PC-9 (cell line): ENCODE data around the gene DPP7. TPM values are rescaled to one million over a fixed set of nuclear protein-coding genes. Genes with fewer than 3 reads are reported as not detected.
"Not testable (repeated sequence)": the region's sequence is repeated elsewhere in the genome, so short reads cannot be mapped to it uniquely, and the experiment has no call there.

Experiments
- BruUV-seq: library from RNA; stranded (reverse); fragments of 400-500 nt; replicated peaks from 2 replicates; lab custom pipeline; 2021; lab: Mats Ljungman, UMichigan
- CTCF ChIA-PET: fragments of 300-600 bp; sonication (Branson Sonifier 250); formaldehyde crosslinking; loops from one replicate; lab custom pipeline; 2022; ENCODE audit warnings: antibody characterized with exemption; lab: Charles Lee
- POLR2A ChIA-PET: fragments of 300-600 bp; sonication (Branson Sonifier 250); formaldehyde crosslinking; loops from one replicate; lab custom pipeline; 2022; ENCODE audit warnings: antibody characterized with exemption; ENCODE audit not compliant: unreplicated experiment; lab: Charles Lee
- DNase-seq, 2 experiments: peaks; one replicate each; pipeline versions ENCODE4 v3.0.0 to v3.0.0-alpha.2; 2015 to 2022; ENCODE audit warnings: mixed read lengths in 1 of 2
- H2AFZ ChIP-seq: fragments of 200-600 bp; sonication (generic); 2 replicates; pipeline ENCODE4 v1.8.1; 2017; ENCODE audit warnings: antibody characterized with exemption
- H3F3A ChIP-seq: fragments of 200-600 bp; sonication (generic); 2 replicates; pipeline ENCODE4 v1.8.1; 2017; ENCODE audit warnings: antibody characterized with exemption, mild to moderate bottlenecking, low read depth; ENCODE audit not compliant: insufficient read depth
- H3K27ac ChIP-seq: fragments of 200-600 bp; sonication (generic); 2 replicates; pipeline ENCODE4 v1.6.1; 2016; ENCODE audit warnings: mixed run types
- H3K27me3 ChIP-seq: fragments of 200-600 bp; sonication (generic); 2 replicates; pipeline ENCODE4 v1.6.1; 2016; ENCODE audit warnings: low read depth, mixed run types; ENCODE audit not compliant: insufficient read depth
- H3K36me3 ChIP-seq: fragments of 200-600 bp; sonication (generic); 2 replicates; pipeline ENCODE4 v1.6.1; 2016; ENCODE audit warnings: low read depth, mixed run types
- H3K4me1 ChIP-seq: fragments of 200-600 bp; sonication (generic); replicated peaks from 2 replicates; pipeline ENCODE4 v1.6.1; 2016; ENCODE audit warnings: mixed run types; ENCODE audit not compliant: insufficient read depth
- H3K4me2 ChIP-seq: fragments of 200-600 bp; sonication (generic); 2 replicates; pipeline ENCODE4 v1.6.1; 2017; ENCODE audit warnings: mixed run types
- H3K4me3 ChIP-seq: fragments of 200-600 bp; sonication (generic); 2 replicates; pipeline ENCODE4 v1.6.1; 2016; ENCODE audit warnings: mixed run types
- H3K79me2 ChIP-seq: fragments of 200-600 bp; sonication (generic); 2 replicates; pipeline ENCODE4 v1.6.1; 2017; ENCODE audit warnings: low read depth, mixed run types
- H3K9me2 ChIP-seq: fragments of 200-600 bp; sonication (generic); 2 replicates; pipeline ENCODE4 v1.8.1; 2017; ENCODE audit warnings: mild to moderate bottlenecking; ENCODE audit not compliant: insufficient read depth
- H3K9me3 ChIP-seq: fragments of 200-600 bp; sonication (generic); 2 replicates; pipeline ENCODE4 v1.8.1; 2016; ENCODE audit warnings: low read depth; ENCODE audit not compliant: insufficient read depth
- H4K20me1 ChIP-seq: fragments of 200-600 bp; sonication (generic); 2 replicates; pipeline ENCODE4 v1.8.1; 2017; ENCODE audit not compliant: insufficient read depth
- CTCF ChIP-seq: fragments of 200-600 bp; sonication (generic); conservative IDR thresholded peaks from 2 replicates; pipeline ENCODE4 v1.6.1; 2017; ENCODE audit warnings: mixed run types, antibody characterized with exemption, mild to moderate bottlenecking, moderate library complexity
- EZH2 ChIP-seq: fragments of 200-600 bp; sonication (generic); IDR thresholded peaks from 2 replicates; pipeline ENCODE4 v1.8.0; 2017; ENCODE audit warnings: antibody characterized with exemption, low read depth
- intact Hi-C: fragments of 100-400 bp; cut with micrococcal nuclease; formaldehyde crosslinking; loops from one replicate; pipeline ENCODE4 v1.10.0; 2022; ENCODE audit not compliant: unreplicated experiment
- total RNA-seq: library from RNA; stranded (reverse); gene quantifications from 2 replicates; pipeline ENCODE4 v1.2.3, GENCODE V29; 2021

Gene DPP7
- total RNA-seq, 1 experiment from 2014 or later, result 104 TPM

- CTCF ChIA-PET, result no interaction called here
- no peaks in the 10 kb centered on the region for H3K9me3 ChIP-seq
- POLR2A ChIA-PET, result no interaction called here
- H3F3A ChIP-seq, result peaks cover 20% of the 10 kb centered on the region; the same call in 1 of the 2 replicates
- peaks cover 14% of the 10 kb centered on the region; the same call in 1 of the 2 replicates for H3K27me3 ChIP-seq
- no peaks in the 10 kb centered on the region for H4K20me1 ChIP-seq
- no peak overlapping the region for H3K4me3 ChIP-seq
- no peaks in the 10 kb centered on the region for H3K4me1 ChIP-seq
- no peaks in the 10 kb centered on the region for H3K9me2 ChIP-seq
- TF ChIP-seq EZH2 (no peak), CTCF (no peak)
- intact Hi-C loops, result no loop called here
- no TSS peak for BruUV-seq
- DNase-seq, result no peak
- H3K27ac ChIP-seq, result no peak overlapping the region
- no peak overlapping the region for H2AFZ ChIP-seq
- no peak overlapping the region for H3K4me2 ChIP-seq
- no peaks in the 10 kb centered on the region for H3K79me2 ChIP-seq
- H3K36me3 ChIP-seq, result no peaks in the 10 kb centered on the region
Measured at GRCh38 chr9:137136261-137136880, 21.8 kb upstream of the DPP7 start.

GRCh38 chr9:137135154-137135553 lies 20.6 kb upstream of the DPP7 start:
- H3K79me2 ChIP-seq, H3K36me3 ChIP-seq, DNase-seq, H4K20me1 ChIP-seq, H2AFZ ChIP-seq, H3K9me2 ChIP-seq, H3K27ac ChIP-seq, intact Hi-C loops, H3K4me2 ChIP-seq, H3K4me1 ChIP-seq, H3K4me3 ChIP-seq, H3K27me3 ChIP-seq, H3K9me3 ChIP-seq, BruUV-seq: not testable (repeated sequence)
- H3F3A ChIP-seq, result peaks cover 20% of the 10 kb centered on the region; the same call in 1 of the 2 replicates
- ChIA-PET CTCF (interaction anchor here (0.6 kb wide), 1 partner anchor 19 kb away, joined by 11 read pairs; no protein-coding TSS in a partner anchor), POLR2A (interaction anchor here (0.6 kb wide), 3 partner anchors 8 to 468 kb away, joined by 8 to 11 read pairs (median 9); no protein-coding TSS in a partner anchor)

GRCh38 chr9:137134191-137134590 lies 19.7 kb upstream of the DPP7 start:
- peaks cover 6% of the 10 kb centered on the region for H3K4me1 ChIP-seq
- no peak overlapping the region for H3K4me3 ChIP-seq
- no peak for TF ChIP-seq EZH2
- H3K9me2 ChIP-seq, result no peaks in the 10 kb centered on the region
- no peak overlapping the region for H2AFZ ChIP-seq
- BruUV-seq, result no TSS peak
- H3K4me2 ChIP-seq, result no peak overlapping the region
- peaks cover 20% of the 10 kb centered on the region; the same call in 1 of the 2 replicates for H3F3A ChIP-seq
- POLR2A ChIA-PET, result no interaction called here
- no peaks in the 10 kb centered on the region for H3K36me3 ChIP-seq
- CTCF ChIA-PET, result interaction anchor here (0.7 kb wide), 1 partner anchor 29 kb away, joined by 3 read pairs; no protein-coding TSS in a partner anchor
- H3K27ac ChIP-seq, result no peak overlapping the region
- H3K79me2 ChIP-seq, result peaks cover 10% of the 10 kb centered on the region
- H3K9me3 ChIP-seq, result no peaks in the 10 kb centered on the region
- no peak for DNase-seq
- intact Hi-C loops, result no loop called here
- no peaks in the 10 kb centered on the region for H4K20me1 ChIP-seq
- H3K27me3 ChIP-seq, result 0 out of 2 replicates have a peak, but pooled peaks cover 4% of the 10 kb centered on the region

GRCh38 chr9:137130176-137130755 lies 15.7 kb upstream of the DPP7 start:
- TF ChIP-seq CTCF (no peak), EZH2 (no peak)
- Histone ChIP-seq H3K9me3 (no peaks in the 10 kb centered on the region), H2AFZ (peak overlapping the region; percentile 90), H4K20me1 (no peaks in the 10 kb centered on the region), H3K79me2 (peaks cover 45% of the 10 kb centered on the region), H3F3A (peaks cover 26% of the 10 kb centered on the region; the same call in 1 of the 2 replicates), H3K27ac (0 out of 2 replicates have a peak overlapping the region, but pooled peaks have one; percentile 23), H3K9me2 (no peaks in the 10 kb centered on the region), H3K4me1 (peaks cover 28% of the 10 kb centered on the region), H3K27me3 (no peaks in the 10 kb centered on the region), H3K4me2 (peak overlapping the region; percentile 100), H3K36me3 (no peaks in the 10 kb centered on the region), H3K4me3 (peak overlapping the region; percentile 86)
- POLR2A ChIA-PET, result interaction anchor here (0.5 to 1.0 kb wide), 8 partner anchors 20 to 114 kb away, joined by 3 to 35 read pairs (median 5); no protein-coding TSS in a partner anchor
- CTCF ChIA-PET, result interaction anchor here (0.6 kb wide), 3 partner anchors 97 to 187 kb away, joined by 3 to 6 read pairs (median 4); partner anchors contain the start of gene RNF224
- peak in 1 of 2 experiments; percentile 32 for DNase-seq
- intact Hi-C loops, result no loop called here
- BruUV-seq, result TSS peak; percentile 66
